HG03432 (cell line): Measurements from ENCODE around the gene SPATA20.

Experiments used
- ATAC-seq: cut with Tn5 transposase; IDR thresholded peaks from one replicate; pipeline ENCODE4 v1.9.1; 2021; ENCODE audit warnings: mild to moderate bottlenecking, moderate library complexity; ENCODE audit not compliant: unreplicated experiment

The SPATA20 gene

GRCh38 chr17:50594128-50594823 lies 47.3 kb downstream of the SPATA20 start:
- no peak for ATAC-seq

- ATAC-seq = no peak
Measured at GRCh38 chr17:50594892-50595291, 47.9 kb downstream of the SPATA20 start.

GRCh38 chr17:50596191-50597037 lies 49.4 kb downstream of the SPATA20 start:
- no peak for ATAC-seq

- no peak for ATAC-seq
Measured at GRCh38 chr17:50598487-50598886, 51.5 kb downstream of the SPATA20 start.

DNA sequence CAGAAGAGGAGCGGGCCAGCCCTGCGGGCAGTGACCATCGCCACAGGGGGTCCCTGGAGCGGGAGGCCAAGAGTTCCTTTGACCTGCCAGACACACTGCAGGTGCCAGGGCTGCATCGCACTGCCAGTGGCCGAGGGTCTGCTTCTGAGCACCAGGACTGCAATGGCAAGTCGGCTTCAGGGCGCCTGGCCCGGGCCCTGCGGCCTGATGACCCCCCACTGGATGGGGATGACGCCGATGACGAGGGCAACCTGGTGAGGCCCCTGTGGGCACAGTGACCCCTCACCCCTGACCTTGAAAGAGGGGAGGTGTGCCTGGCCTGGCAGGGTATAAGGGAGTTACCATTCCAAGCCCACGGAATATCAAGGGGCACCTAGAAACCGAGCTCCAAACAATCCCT lies 52.6 kb downstream of the SPATA20 start:
- ATAC-seq = no peak

- ATAC-seq = no peak
Measured at GRCh38 chr17:50601823-50602375, 54.9 kb downstream of the SPATA20 start.

DNA sequence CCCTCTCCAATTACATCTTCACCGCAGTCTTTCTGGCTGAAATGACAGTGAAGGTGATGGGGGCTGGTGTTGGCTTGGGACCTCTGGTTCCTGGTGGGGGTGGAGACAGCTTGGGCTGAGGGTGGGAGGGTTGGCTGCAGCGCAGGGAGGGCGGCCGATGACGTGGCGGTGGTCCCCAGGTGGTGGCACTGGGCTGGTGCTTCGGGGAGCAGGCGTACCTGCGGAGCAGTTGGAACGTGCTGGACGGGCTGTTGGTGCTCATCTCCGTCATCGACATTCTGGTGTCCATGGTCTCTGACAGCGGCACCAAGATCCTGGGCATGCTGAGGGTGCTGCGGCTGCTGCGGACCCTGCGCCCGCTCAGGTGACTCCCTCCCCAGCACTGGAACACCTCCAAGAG lies 55.9 kb downstream of the SPATA20 start:
- no peak for ATAC-seq

GRCh38 chr17:50603340-50603739 lies 56.4 kb downstream of the SPATA20 start:
- ATAC-seq = no peak

DNA sequence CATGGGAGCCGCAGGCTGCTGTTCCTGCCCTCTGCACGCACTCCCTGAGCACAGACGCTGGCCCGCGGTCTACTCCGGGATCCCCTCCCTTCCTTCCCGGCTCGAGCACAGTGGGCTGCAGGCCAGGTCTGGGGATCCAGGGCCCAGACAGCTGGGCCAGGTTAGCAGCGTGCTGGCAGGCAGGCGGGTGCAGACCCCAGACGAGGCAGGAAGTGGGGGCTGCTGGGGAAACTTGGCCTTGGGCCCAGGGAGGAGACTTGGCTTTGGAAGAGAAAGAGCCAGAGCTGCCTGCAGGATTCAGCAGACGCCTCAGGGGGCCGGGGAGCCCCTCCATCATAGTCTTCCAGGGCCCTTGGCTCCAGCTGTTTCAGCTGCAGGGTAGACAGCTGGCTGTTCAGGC lies 57.5 kb downstream of the SPATA20 start:
- ATAC-seq = no peak

DNA sequence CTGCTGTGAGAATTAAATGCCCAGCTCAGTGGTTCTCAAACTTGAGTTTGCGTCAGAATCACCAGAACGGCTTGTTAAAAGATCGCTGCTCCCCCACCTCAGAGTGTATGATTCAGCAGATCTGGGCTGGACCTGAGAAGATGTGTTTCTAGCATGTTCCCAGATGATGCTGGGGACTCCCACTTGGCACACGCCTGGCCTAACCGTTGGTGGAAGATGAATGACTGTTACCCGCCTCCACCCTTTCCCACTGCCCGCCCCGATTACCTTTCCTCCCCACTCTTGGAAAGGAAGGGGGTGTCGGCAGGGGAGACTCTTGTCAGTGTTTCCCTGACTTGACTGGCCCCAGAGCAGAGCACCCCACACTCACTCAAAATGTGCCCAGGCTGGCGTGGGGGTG lies 58.5 kb downstream of the SPATA20 start:
- no peak for ATAC-seq
